ENCODE measurements around the gene DLX6. TPM values are rescaled to one million over a fixed set of nuclear protein-coding genes. Genes with fewer than 3 reads are reported as not detected.

DLX6 gene
- total and polyA plus RNA-seq, 2 experiments from 2014 or later = not detected

GRCh38 chr7:97020601-97020995, 15.2 kb downstream of the DLX6 start:
- H3K36me3 Mint-ChIP-seq (ENCODE audit: low read depth) = no peaks in the 10 kb centered on the region; the same call in 2 of the 3 replicates
- TF ChIP-seq EZH2phosphoT487 (IDR thresholded peaks at IDR 0.05; ENCODE audit: unreplicated experiment) = peak; percentile 81
- TF ChIP-seq, protein P1, sequence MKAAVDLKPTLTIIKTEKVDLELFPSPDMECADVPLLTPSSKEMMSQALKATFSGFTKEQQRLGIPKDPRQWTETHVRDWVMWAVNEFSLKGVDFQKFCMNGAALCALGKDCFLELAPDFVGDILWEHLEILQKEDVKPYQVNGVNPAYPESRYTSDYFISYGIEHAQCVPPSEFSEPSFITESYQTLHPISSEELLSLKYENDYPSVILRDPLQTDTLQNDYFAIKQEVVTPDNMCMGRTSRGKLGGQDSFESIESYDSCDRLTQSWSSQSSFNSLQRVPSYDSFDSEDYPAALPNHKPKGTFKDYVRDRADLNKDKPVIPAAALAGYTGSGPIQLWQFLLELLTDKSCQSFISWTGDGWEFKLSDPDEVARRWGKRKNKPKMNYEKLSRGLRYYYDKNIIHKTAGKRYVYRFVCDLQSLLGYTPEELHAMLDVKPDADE (IDR thresholded peaks at IDR 0.05) = no peak
- no peak for TF ChIP-seq REST (IDR thresholded peaks at IDR 0.05; ENCODE audit: unreplicated experiment)
- no peak for TF ChIP-seq NANOG (IDR thresholded peaks at IDR 0.05; ENCODE audit: borderline replicate concordance)
- no peak for TF ChIP-seq ZNF462 (CRISPR knock-in tag; IDR thresholded peaks at IDR 0.05)
- no peak for TF ChIP-seq ZNF331 (CRISPR knock-in tag; IDR thresholded peaks at IDR 0.05; ENCODE audit: low read depth)
- TF ChIP-seq, protein P2, sequence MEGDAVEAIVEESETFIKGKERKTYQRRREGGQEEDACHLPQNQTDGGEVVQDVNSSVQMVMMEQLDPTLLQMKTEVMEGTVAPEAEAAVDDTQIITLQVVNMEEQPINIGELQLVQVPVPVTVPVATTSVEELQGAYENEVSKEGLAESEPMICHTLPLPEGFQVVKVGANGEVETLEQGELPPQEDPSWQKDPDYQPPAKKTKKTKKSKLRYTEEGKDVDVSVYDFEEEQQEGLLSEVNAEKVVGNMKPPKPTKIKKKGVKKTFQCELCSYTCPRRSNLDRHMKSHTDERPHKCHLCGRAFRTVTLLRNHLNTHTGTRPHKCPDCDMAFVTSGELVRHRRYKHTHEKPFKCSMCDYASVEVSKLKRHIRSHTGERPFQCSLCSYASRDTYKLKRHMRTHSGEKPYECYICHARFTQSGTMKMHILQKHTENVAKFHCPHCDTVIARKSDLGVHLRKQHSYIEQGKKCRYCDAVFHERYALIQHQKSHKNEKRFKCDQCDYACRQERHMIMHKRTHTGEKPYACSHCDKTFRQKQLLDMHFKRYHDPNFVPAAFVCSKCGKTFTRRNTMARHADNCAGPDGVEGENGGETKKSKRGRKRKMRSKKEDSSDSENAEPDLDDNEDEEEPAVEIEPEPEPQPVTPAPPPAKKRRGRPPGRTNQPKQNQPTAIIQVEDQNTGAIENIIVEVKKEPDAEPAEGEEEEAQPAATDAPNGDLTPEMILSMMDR (conservative IDR thresholded peaks at IDR 0.05; ENCODE audit: low read depth in 2 of 2) = no peak
- TF ChIP-seq EZH2 (IDR thresholded peaks at IDR 0.05; ENCODE audit: low read depth, unreplicated experiment) = peak; percentile 95
- no peak for TF ChIP-seq POLR2AphosphoS5 (IDR thresholded peaks at IDR 0.05; ENCODE audit: low read depth)
- TF ChIP-seq CREB1 (CRISPR knock-in tag; IDR thresholded peaks at IDR 0.05; ENCODE audit: low read depth) = no peak
- peak overlapping the region; percentile 58 for H3K4me3 ChIP-seq
- H3K36me3 ChIP-seq (ENCODE audit: insufficient read depth) = no peaks in the 10 kb centered on the region
- peak overlapping the region; percentile 90 for H3K4me2 ChIP-seq
- no peaks in the 10 kb centered on the region for H3K9me2 ChIP-seq (ENCODE audit: insufficient read depth)
- H3K27me3 ChIP-seq (ENCODE audit: insufficient read depth) = peaks cover 100% of the 10 kb centered on the region
- no peak overlapping the region; the same call in 1 of the 2 replicates for H2AFZ ChIP-seq
- H3K4me3 Mint-ChIP-seq = peak overlapping the region; percentile 44
- no peak overlapping the region for H3K27ac Mint-ChIP-seq
- H3K79me2 ChIP-seq (replicated peaks; ENCODE audit: insufficient read depth) = no peaks in the 10 kb centered on the region
- ATAC-seq (no peak), DNase-seq (ENCODE audit: low spot score) (peak; percentile 63)
- H3K4me1 ChIP-seq (ENCODE audit: insufficient read depth) = peaks cover 81% of the 10 kb centered on the region
- peaks cover 7% of the 10 kb centered on the region; the same call in 1 of the 3 replicates for H3K9me3 Mint-ChIP-seq
- H3K27ac ChIP-seq (ENCODE audit: low read depth) = no peak overlapping the region
- peaks cover 100% of the 10 kb centered on the region for H3K27me3 Mint-ChIP-seq (ENCODE audit: insufficient read depth, low read depth, poor library complexity)
- peaks cover 25% of the 10 kb centered on the region for H4K20me1 ChIP-seq (replicated peaks; ENCODE audit: insufficient read depth)
- peaks cover 75% of the 10 kb centered on the region for H3K4me1 Mint-ChIP-seq
- H3F3A ChIP-seq (replicated peaks; ENCODE audit: low read depth) = peaks cover 44% of the 10 kb centered on the region

Data from GM23338 (cell line).